MM.1S (cell line): Measurements from ENCODE around the gene PPP1R13B.

Experiments
- DNase-seq: peaks from one replicate; pipeline ENCODE4 v3.0.0-alpha.2; 2015
- H2AFZ ChIP-seq: fragments of 300-600 bp; sonication (generic); 2 replicates; pipeline ENCODE4 v1.6.0; 2016; ENCODE audit warnings: antibody characterized with exemption, low read length
- H3F3A ChIP-seq: fragments of 300-600 bp; sonication (generic); 2 replicates; pipeline ENCODE4 v1.6.1; 2016; ENCODE audit warnings: mild to moderate bottlenecking, antibody characterized with exemption, low read length, moderate library complexity, mixed read lengths; ENCODE audit not compliant: insufficient read depth
- H3K27ac ChIP-seq: fragments of 300-600 bp; sonication (generic); 2 replicates; pipeline ENCODE4 v1.5.1; 2016; ENCODE audit warnings: mild to moderate bottlenecking, low read length
- H3K27me3 ChIP-seq: fragments of 300-600 bp; sonication (generic); replicated peaks from 2 replicates; pipeline ENCODE4 v1.6.0; 2016; ENCODE audit warnings: low read length; ENCODE audit not compliant: insufficient read depth
- H3K36me3 ChIP-seq: fragments of 300-600 bp; sonication (generic); replicated peaks from 2 replicates; pipeline ENCODE4 v1.6.1; 2016; ENCODE audit warnings: mild to moderate bottlenecking, low read length, mixed read lengths; ENCODE audit not compliant: insufficient read depth
- H3K4me1 ChIP-seq: fragments of 300-600 bp; sonication (generic); 2 replicates; pipeline ENCODE4 v1.6.1; 2016; ENCODE audit warnings: low read length, mixed read lengths
- H3K4me2 ChIP-seq: fragments of 300-600 bp; sonication (generic); 2 replicates; pipeline ENCODE4 v1.6.0; 2016; ENCODE audit warnings: low read depth, low read length
- H3K4me3 ChIP-seq: fragments of 300-600 bp; sonication (generic); 2 replicates; pipeline ENCODE4 v1.5.1; 2016; ENCODE audit warnings: low read length, mixed read lengths
- H3K79me2 ChIP-seq: fragments of 300-600 bp; sonication (generic); 2 replicates; pipeline ENCODE4 v1.6.1; 2016; ENCODE audit warnings: mixed run types, low read length, mixed read lengths
- H3K9ac ChIP-seq: fragments of 300-600 bp; sonication (generic); 2 replicates; pipeline ENCODE4 v1.6.1; 2016; ENCODE audit warnings: low read length, mixed read lengths
- H3K9me2 ChIP-seq: fragments of 300-600 bp; sonication (generic); replicated peaks from 2 replicates; pipeline ENCODE4 v1.6.1; 2016; ENCODE audit warnings: mild to moderate bottlenecking, low read length, mixed read lengths; ENCODE audit not compliant: insufficient read depth
- H3K9me3 ChIP-seq: fragments of 300-600 bp; sonication (generic); replicated peaks from 2 replicates; pipeline ENCODE4 v1.6.1; 2016; ENCODE audit warnings: mild to moderate bottlenecking, low read length, mixed read lengths; ENCODE audit not compliant: insufficient read depth
- H4K20me1 ChIP-seq: fragments of 300-600 bp; sonication (generic); 2 replicates; pipeline ENCODE4 v1.6.1; 2016; ENCODE audit warnings: mild to moderate bottlenecking, low read length, moderate library complexity, mixed read lengths; ENCODE audit not compliant: insufficient read depth
- EZH2 ChIP-seq: fragments of 300-600 bp; sonication (generic); optimal IDR thresholded peaks from 2 replicates; pipeline ENCODE3; 2017; ENCODE audit warnings: low read depth, mild to moderate bottlenecking, antibody characterized with exemption, low read length, mixed read lengths
- EZH2phosphoT487 ChIP-seq: fragments of 300-600 bp; sonication (generic); IDR thresholded peaks from 2 replicates; pipeline ENCODE4 v1.6.1; 2018; ENCODE audit warnings: antibody characterized with exemption, low read length
- TF ChIP-seq, protein P1 (sequence below): fragments of 300-600 bp; sonication (generic); IDR thresholded peaks from 2 replicates; pipeline ENCODE4 v1.5.1; 2016; ENCODE audit warnings: antibody characterized with exemption, low read length, mixed read lengths

Gene PPP1R13B

DNA sequence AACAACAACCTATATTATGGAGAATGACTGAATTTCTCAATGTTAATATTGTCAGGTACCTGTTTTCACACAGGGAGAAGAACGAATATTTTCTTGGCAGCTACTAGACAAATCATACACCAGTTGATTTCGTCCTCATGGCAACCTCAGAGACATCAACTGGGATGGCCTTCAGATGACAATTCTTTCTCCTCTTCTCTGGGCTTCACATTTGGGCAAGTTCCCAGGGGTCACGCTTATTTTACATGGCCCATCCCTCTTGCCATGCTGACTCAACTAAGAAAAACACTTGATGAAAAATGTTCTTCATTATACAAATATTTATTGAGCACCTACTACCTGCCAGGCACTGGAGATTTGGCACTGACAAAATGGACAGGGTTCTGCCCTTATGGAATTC, 29.0 kb downstream of the PPP1R13B start:
- Histone ChIP-seq H3K4me1 (no peaks in the 10 kb centered on the region), H2AFZ (no peak overlapping the region), H3K27me3 (no peaks in the 10 kb centered on the region), H3K4me3 (no peak overlapping the region), H3K9me2 (no peaks in the 10 kb centered on the region), H4K20me1 (no peaks in the 10 kb centered on the region), H3K27ac (no peak overlapping the region), H3K4me2 (no peak overlapping the region), H3F3A (no peaks in the 10 kb centered on the region), H3K36me3 (no peaks in the 10 kb centered on the region), H3K79me2 (no peaks in the 10 kb centered on the region), H3K9ac (no peak overlapping the region), H3K9me3 (no peaks in the 10 kb centered on the region)
- TF ChIP-seq EZH2, result no peak
- TF ChIP-seq, protein P1, sequence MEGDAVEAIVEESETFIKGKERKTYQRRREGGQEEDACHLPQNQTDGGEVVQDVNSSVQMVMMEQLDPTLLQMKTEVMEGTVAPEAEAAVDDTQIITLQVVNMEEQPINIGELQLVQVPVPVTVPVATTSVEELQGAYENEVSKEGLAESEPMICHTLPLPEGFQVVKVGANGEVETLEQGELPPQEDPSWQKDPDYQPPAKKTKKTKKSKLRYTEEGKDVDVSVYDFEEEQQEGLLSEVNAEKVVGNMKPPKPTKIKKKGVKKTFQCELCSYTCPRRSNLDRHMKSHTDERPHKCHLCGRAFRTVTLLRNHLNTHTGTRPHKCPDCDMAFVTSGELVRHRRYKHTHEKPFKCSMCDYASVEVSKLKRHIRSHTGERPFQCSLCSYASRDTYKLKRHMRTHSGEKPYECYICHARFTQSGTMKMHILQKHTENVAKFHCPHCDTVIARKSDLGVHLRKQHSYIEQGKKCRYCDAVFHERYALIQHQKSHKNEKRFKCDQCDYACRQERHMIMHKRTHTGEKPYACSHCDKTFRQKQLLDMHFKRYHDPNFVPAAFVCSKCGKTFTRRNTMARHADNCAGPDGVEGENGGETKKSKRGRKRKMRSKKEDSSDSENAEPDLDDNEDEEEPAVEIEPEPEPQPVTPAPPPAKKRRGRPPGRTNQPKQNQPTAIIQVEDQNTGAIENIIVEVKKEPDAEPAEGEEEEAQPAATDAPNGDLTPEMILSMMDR, result no peak
- TF ChIP-seq EZH2phosphoT487, result no peak
- DNase-seq, result no peak

DNA sequence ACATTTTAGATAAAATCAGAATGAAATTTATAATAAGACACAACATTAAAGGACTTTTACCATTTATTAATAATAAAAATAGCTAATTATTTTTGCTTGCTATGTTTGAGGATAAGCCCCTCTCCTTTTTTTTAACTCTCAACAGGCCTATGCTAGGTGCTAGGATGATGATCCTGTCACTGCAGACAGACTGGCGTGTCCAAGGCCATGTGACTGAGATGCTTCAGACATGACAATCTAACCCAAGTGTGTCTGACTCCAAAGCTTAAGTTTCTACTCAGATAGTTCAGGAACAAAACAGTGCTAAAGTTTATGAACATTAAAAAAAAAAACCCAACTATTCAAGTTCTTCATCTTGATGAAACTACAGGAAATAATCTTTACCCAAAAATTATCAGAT, 29.8 kb downstream of the PPP1R13B start:
- Histone ChIP-seq H3K36me3 (no peaks in the 10 kb centered on the region), H3K27me3 (no peaks in the 10 kb centered on the region), H3K79me2 (no peaks in the 10 kb centered on the region), H3K4me2 (no peak overlapping the region), H2AFZ (no peak overlapping the region), H4K20me1 (no peaks in the 10 kb centered on the region), H3K27ac (no peak overlapping the region), H3K9me2 (no peaks in the 10 kb centered on the region), H3K4me1 (no peaks in the 10 kb centered on the region), H3K9ac (no peak overlapping the region), H3K4me3 (no peak overlapping the region), H3F3A (no peaks in the 10 kb centered on the region), H3K9me3 (no peaks in the 10 kb centered on the region)
- TF ChIP-seq EZH2, result no peak
- no peak for TF ChIP-seq EZH2phosphoT487
- TF ChIP-seq, protein P1, result no peak
- no peak for DNase-seq

DNA sequence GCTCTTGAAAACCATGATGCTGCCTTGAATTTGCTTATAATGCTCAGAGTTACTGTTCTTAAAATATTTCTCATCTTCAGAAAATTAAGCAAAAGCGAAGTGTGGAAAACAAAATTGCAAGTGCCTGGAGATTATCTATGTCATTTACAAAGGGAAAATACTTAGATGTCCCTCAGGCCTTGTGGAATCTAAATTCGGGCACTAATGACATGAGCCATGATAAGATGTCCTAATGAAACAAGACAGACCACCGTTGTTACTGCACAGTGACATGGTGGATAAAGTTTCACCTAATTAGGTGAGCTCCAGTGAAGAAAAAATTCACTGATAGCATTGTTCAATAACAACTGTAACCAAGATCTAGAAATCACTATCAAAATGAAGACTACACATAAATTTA, 30.4 kb downstream of the PPP1R13B start:
- TF ChIP-seq, protein P1, result no peak
- no peak for TF ChIP-seq EZH2phosphoT487
- TF ChIP-seq EZH2, result no peak
- no peak overlapping the region for H2AFZ ChIP-seq
- no peak for DNase-seq

More for the DNA sequence above, 30.4 kb downstream of the PPP1R13B start:
- Histone ChIP-seq H3K36me3 (no peaks in the 10 kb centered on the region), H3K27ac (no peak overlapping the region), H3K4me3 (no peak overlapping the region), H3K9ac (no peak overlapping the region), H3K27me3 (no peaks in the 10 kb centered on the region), H3K9me3 (no peaks in the 10 kb centered on the region), H3K4me1 (no peaks in the 10 kb centered on the region), H4K20me1 (no peaks in the 10 kb centered on the region), H3F3A (no peaks in the 10 kb centered on the region), H3K4me2 (no peak overlapping the region), H3K79me2 (no peaks in the 10 kb centered on the region), H3K9me2 (no peaks in the 10 kb centered on the region)
